ENCODE results near the gene RAB14. TPM values are rescaled to one million over a fixed set of nuclear protein-coding genes. Genes with fewer than 3 reads are reported as not detected.

RAB14 gene
- 62.0 and 63.2 TPM in 2 replicates for total RNA-seq

- Mint-ChIP-seq H3K27me3 (ENCODE audit: low read depth) (no peaks in the 10 kb centered on the region), H3K4me1 (ENCODE audit: low read depth) (peaks cover 46% of the 10 kb centered on the region), H3K36me3 (ENCODE audit: low read depth) (peaks cover 33% of the 10 kb centered on the region), H3K27ac (peak within 1 kb of the TSS; percentile 87), H3K4me3 (ENCODE audit: low read depth) (peak within 1 kb of the TSS; percentile 96), H3K9me3 (no peaks in the 10 kb centered on the region)
- peak; percentile 100 for DNase-seq (ENCODE audit: low spot score)
- intact Hi-C loops (cut with micrococcal nuclease): loop anchor here (1.0 to 10.0 kb wide), 6 partner anchors 11 to 357 kb away; partner anchors contain the start of gene PSMD5
Measured at GRCh38 chr9:121201738-121202533, at the start of gene RAB14. TSS of gene RAB14 (minus strand) at chr9:121201869. CDS start at chr9:121193412, 8,457 bp downstream.

- intact Hi-C loops (cut with micrococcal nuclease): no loop called here
- Mint-ChIP-seq H3K9me3 (no peaks in the 10 kb centered on the region), H3K4me3 (ENCODE audit: low read depth) (no peak overlapping the region), H3K36me3 (ENCODE audit: low read depth) (no peaks in the 10 kb centered on the region), H3K27me3 (ENCODE audit: low read depth) (peaks cover 5% of the 10 kb centered on the region), H3K4me1 (ENCODE audit: low read depth) (no peaks in the 10 kb centered on the region), H3K27ac (no peak overlapping the region)
- DNase-seq (ENCODE audit: low spot score): no peak
Measured at GRCh38 chr9:121249563-121249962, 47.9 kb upstream of the RAB14 start.

- Mint-ChIP-seq H3K4me3 (ENCODE audit: low read depth) (no peak overlapping the region), H3K9me3 (peaks cover 3% of the 10 kb centered on the region), H3K36me3 (ENCODE audit: low read depth) (no peaks in the 10 kb centered on the region), H3K27me3 (ENCODE audit: low read depth) (no peaks in the 10 kb centered on the region), H3K27ac (no peak overlapping the region), H3K4me1 (ENCODE audit: low read depth) (no peaks in the 10 kb centered on the region)
- DNase-seq (ENCODE audit: low spot score): no peak
- intact Hi-C loops (cut with micrococcal nuclease): no loop called here
Measured at GRCh38 chr9:121246821-121247561, 45.3 kb upstream of the RAB14 start.

GRCh38 chr9:121242959-121243346, 41.3 kb upstream of the RAB14 start:
- intact Hi-C loops (cut with micrococcal nuclease): no loop called here
- Mint-ChIP-seq H3K9me3 (peaks cover 3% of the 10 kb centered on the region), H3K36me3 (ENCODE audit: low read depth) (no peaks in the 10 kb centered on the region), H3K4me3 (ENCODE audit: low read depth) (no peak overlapping the region), H3K4me1 (ENCODE audit: low read depth) (no peaks in the 10 kb centered on the region), H3K27me3 (ENCODE audit: low read depth) (no peaks in the 10 kb centered on the region), H3K27ac (no peak overlapping the region)
- no peak for DNase-seq (ENCODE audit: low spot score)

GRCh38 chr9:121242219-121242958, 40.7 kb upstream of the RAB14 start:
- Mint-ChIP-seq H3K27me3 (ENCODE audit: low read depth) (no peaks in the 10 kb centered on the region), H3K4me1 (ENCODE audit: low read depth) (no peaks in the 10 kb centered on the region), H3K9me3 (peaks cover 3% of the 10 kb centered on the region), H3K36me3 (ENCODE audit: low read depth) (no peaks in the 10 kb centered on the region), H3K27ac (no peak overlapping the region), H3K4me3 (ENCODE audit: low read depth) (no peak overlapping the region)
- intact Hi-C loops (cut with micrococcal nuclease): no loop called here
- DNase-seq (ENCODE audit: low spot score): no peak

- H3K36me3 Mint-ChIP-seq (ENCODE audit: low read depth): no peaks in the 10 kb centered on the region
- peaks cover 3% of the 10 kb centered on the region for H3K9me3 Mint-ChIP-seq
- no peaks in the 10 kb centered on the region for H3K4me1 Mint-ChIP-seq (ENCODE audit: low read depth)
- intact Hi-C loops (cut with micrococcal nuclease): no loop called here
- no peak overlapping the region for H3K4me3 Mint-ChIP-seq (ENCODE audit: low read depth)
- no peak overlapping the region for H3K27ac Mint-ChIP-seq
- no peaks in the 10 kb centered on the region for H3K27me3 Mint-ChIP-seq (ENCODE audit: low read depth)
- no peak for DNase-seq (ENCODE audit: low spot score)
Measured at GRCh38 chr9:121240472-121241135, 38.9 kb upstream of the RAB14 start.

GRCh38 chr9:121239851-121240250, 38.2 kb upstream of the RAB14 start:
- no peak for DNase-seq (ENCODE audit: low spot score)
- intact Hi-C loops (cut with micrococcal nuclease): no loop called here
- Mint-ChIP-seq H3K9me3 (peaks cover 3% of the 10 kb centered on the region), H3K4me3 (ENCODE audit: low read depth) (no peak overlapping the region), H3K4me1 (ENCODE audit: low read depth) (no peaks in the 10 kb centered on the region), H3K27ac (no peak overlapping the region), H3K27me3 (ENCODE audit: low read depth) (no peaks in the 10 kb centered on the region), H3K36me3 (ENCODE audit: low read depth) (no peaks in the 10 kb centered on the region)

GRCh38 chr9:121239071-121239470, 37.4 kb upstream of the RAB14 start:
- H3K36me3 Mint-ChIP-seq (ENCODE audit: low read depth): no peaks in the 10 kb centered on the region
- intact Hi-C loops (cut with micrococcal nuclease): no loop called here
- no peak for DNase-seq (ENCODE audit: low spot score)

GRCh38 chr9:121237916-121238315, 36.2 kb upstream of the RAB14 start:
- Mint-ChIP-seq H3K36me3 (ENCODE audit: low read depth) (no peaks in the 10 kb centered on the region), H3K4me1 (ENCODE audit: low read depth) (no peaks in the 10 kb centered on the region), H3K9me3 (no peaks in the 10 kb centered on the region), H3K4me3 (ENCODE audit: low read depth) (no peak overlapping the region), H3K27ac (no peak overlapping the region), H3K27me3 (ENCODE audit: low read depth) (no peaks in the 10 kb centered on the region)
- intact Hi-C loops (cut with micrococcal nuclease): no loop called here
- DNase-seq (ENCODE audit: low spot score): no peak

More at GRCh38 chr9:121239071-121239470, 37.4 kb upstream of the RAB14 start:
- Mint-ChIP-seq H3K27ac (no peak overlapping the region), H3K9me3 (peaks cover 2% of the 10 kb centered on the region), H3K27me3 (ENCODE audit: low read depth) (no peaks in the 10 kb centered on the region), H3K4me1 (ENCODE audit: low read depth) (no peaks in the 10 kb centered on the region), H3K4me3 (ENCODE audit: low read depth) (no peak overlapping the region)

- H3K4me3 Mint-ChIP-seq (ENCODE audit: low read depth): no peak overlapping the region
- intact Hi-C loops (cut with micrococcal nuclease): no loop called here
- H3K9me3 Mint-ChIP-seq: no peaks in the 10 kb centered on the region
- no peak overlapping the region for H3K27ac Mint-ChIP-seq
- DNase-seq (ENCODE audit: low spot score): no peak
- H3K4me1 Mint-ChIP-seq (ENCODE audit: low read depth): no peaks in the 10 kb centered on the region
- no peaks in the 10 kb centered on the region for H3K36me3 Mint-ChIP-seq (ENCODE audit: low read depth)
- no peaks in the 10 kb centered on the region for H3K27me3 Mint-ChIP-seq (ENCODE audit: low read depth)
Measured at GRCh38 chr9:121235512-121235911, 33.8 kb upstream of the RAB14 start.

- Mint-ChIP-seq H3K27me3 (ENCODE audit: low read depth) (no peaks in the 10 kb centered on the region), H3K4me1 (ENCODE audit: low read depth) (no peaks in the 10 kb centered on the region), H3K36me3 (ENCODE audit: low read depth) (no peaks in the 10 kb centered on the region), H3K27ac (no peak overlapping the region), H3K9me3 (no peaks in the 10 kb centered on the region), H3K4me3 (ENCODE audit: low read depth) (no peak overlapping the region)
- intact Hi-C loops (cut with micrococcal nuclease): no loop called here
- no peak for DNase-seq (ENCODE audit: low spot score)
Measured at GRCh38 chr9:121234832-121235161, 33.1 kb upstream of the RAB14 start.

GRCh38 chr9:121233906-121234831, 32.5 kb upstream of the RAB14 start:
- Mint-ChIP-seq H3K9me3 (no peaks in the 10 kb centered on the region), H3K36me3 (ENCODE audit: low read depth) (no peaks in the 10 kb centered on the region), H3K27ac (no peak overlapping the region), H3K4me3 (ENCODE audit: low read depth) (no peak overlapping the region), H3K4me1 (ENCODE audit: low read depth) (no peaks in the 10 kb centered on the region), H3K27me3 (ENCODE audit: low read depth) (no peaks in the 10 kb centered on the region)
- DNase-seq (ENCODE audit: low spot score): no peak
- intact Hi-C loops (cut with micrococcal nuclease): no loop called here
